ENCODE measurements around the gene FHOD3.

The FHOD3 gene

DNA sequence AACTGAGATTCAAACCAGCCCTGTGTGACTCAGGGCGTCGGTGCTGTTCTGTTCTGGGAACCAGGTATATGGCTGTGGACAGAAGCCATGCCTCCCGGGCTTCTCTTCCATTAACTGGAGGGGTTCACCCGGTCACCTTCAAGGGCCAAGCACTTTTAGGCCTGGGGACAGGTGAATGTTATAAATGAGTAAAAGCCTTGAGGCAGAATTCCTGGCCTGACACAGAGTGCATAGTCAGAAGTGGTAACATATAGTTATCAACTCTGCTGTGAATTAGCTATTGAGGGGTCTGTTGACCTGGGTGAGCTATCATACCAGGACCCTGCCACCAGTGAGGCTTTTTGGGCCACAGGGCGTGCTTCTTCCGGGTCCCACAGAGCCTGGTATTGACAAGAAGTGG lies 2.7 kb downstream of the FHOD3 start (continued):
- TF ChIP-seq, protein P1, sequence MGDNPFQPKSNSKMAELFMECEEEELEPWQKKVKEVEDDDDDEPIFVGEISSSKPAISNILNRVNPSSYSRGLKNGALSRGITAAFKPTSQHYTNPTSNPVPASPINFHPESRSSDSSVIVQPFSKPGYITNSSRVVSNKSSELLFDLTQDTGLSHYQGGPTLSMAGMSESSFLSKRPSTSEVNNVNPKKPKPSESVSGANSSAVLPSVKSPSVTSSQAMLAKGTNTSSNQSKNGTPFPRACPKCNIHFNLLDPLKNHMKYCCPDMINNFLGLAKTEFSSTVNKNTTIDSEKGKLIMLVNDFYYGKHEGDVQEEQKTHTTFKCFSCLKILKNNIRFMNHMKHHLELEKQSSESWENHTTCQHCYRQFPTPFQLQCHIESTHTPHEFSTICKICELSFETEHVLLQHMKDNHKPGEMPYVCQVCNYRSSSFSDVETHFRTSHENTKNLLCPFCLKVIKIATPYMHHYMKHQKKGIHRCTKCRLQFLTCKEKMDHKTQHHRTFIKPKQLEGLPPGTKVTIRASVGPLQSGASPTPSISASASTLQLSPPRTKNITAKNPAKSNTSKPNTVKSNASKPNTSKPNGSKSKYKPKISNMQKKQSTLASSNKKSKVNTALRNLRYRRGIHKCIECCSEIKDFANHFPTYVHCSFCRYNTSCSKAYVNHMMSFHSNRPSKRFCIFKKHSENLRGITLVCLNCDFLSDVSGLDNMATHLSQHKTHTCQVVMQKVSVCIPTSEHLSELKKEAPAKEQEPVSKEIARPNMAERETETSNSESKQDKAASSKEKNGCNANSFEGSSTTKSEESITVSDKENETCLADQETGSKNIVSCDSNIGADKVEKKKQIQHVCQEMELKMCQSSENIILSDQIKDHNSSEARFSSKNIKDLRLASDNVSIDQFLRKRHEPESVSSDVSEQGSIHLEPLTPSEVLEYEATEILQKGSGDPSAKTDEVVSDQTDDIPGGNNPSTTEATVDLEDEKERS (tag by site-specific recombination; IDR thresholded peaks at IDR 0.05) = no peak
- TF ChIP-seq ZNF768 (tag by site-specific recombination; IDR thresholded peaks at IDR 0.05) = no peak
- TF ChIP-seq SALL2 (tag by site-specific recombination; IDR thresholded peaks at IDR 0.05; ENCODE audit: borderline replicate concordance) = no peak

DNA sequence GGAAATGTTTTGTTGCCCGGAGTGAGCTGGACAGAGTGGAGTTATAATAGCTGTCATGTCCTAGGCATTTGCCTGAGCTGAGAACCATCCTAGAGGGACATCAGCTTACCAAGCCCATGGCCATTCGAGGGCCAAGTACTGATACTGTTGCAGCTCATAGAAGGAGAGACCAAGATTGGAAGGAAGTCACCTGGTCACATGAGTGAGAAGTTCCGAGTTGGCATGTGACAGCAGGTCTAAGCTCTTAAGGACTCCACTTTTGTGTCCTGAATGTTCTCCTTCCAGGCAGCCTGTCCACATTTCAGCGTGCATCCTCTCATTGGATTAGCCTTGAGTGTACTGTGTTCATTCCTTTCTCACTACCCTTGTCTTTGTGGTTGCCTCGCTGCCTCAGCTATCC lies 4.4 kb downstream of the FHOD3 start:
- CTCF ChIA-PET = interaction anchor here (0.6 to 1.6 kb wide), 6 partner anchors 16 to 1245 kb away, joined by 3 to 6 read pairs (median 3); no protein-coding TSS in a partner anchor
- Histone ChIP-seq H3K4me1 (ENCODE audit: control insufficient read depth, insufficient read depth, low read length) (no peaks in the 10 kb centered on the region), H3K4me3 (ENCODE audit: low read depth, low read length) (no peak overlapping the region), H3K36me3 (ENCODE audit: control insufficient read depth in 2 of 2, insufficient read depth in 1 of 2, low read length in 2 of 2) (no peaks in the 10 kb centered on the region), H3K27ac (ENCODE audit: extremely low read depth, low read depth, low read length) (no peak overlapping the region), H3K9me3 (ENCODE audit: control insufficient read depth, insufficient read depth, low read depth, low read length) (no peaks in the 10 kb centered on the region)
- POLR2A ChIA-PET = no interaction called here
- TF ChIP-seq ZNF555 (tag by site-specific recombination; conservative IDR thresholded peaks at IDR 0.05) = no peak
- TF ChIP-seq, protein P2, sequence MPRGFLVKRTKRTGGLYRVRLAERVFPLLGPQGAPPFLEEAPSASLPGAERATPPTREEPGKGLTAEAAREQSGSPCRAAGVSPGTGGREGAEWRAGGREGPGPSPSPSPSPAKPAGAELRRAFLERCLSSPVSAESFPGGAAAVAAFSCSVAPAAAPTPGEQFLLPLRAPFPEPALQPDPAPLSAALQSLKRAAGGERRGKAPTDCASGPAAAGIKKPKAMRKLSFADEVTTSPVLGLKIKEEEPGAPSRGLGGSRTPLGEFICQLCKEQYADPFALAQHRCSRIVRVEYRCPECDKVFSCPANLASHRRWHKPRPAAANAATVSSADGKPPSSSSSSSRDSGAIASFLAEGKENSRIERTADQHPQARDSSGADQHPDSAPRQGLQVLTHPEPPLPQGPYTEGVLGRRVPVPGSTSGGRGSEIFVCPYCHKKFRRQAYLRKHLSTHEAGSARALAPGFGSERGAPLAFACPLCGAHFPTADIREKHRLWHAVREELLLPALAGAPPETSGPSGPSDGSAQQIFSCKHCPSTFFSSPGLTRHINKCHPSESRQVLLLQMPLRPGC (tag by site-specific recombination; IDR thresholded peaks at IDR 0.05) = no peak
- TF ChIP-seq, protein P3, sequence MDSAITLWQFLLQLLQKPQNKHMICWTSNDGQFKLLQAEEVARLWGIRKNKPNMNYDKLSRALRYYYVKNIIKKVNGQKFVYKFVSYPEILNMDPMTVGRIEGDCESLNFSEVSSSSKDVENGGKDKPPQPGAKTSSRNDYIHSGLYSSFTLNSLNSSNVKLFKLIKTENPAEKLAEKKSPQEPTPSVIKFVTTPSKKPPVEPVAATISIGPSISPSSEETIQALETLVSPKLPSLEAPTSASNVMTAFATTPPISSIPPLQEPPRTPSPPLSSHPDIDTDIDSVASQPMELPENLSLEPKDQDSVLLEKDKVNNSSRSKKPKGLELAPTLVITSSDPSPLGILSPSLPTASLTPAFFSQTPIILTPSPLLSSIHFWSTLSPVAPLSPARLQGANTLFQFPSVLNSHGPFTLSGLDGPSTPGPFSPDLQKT (IDR thresholded peaks at IDR 0.05; ENCODE audit: borderline replicate concordance, low read depth, low read length) = no peak
- TF ChIP-seq ZNF76 (tag by site-specific recombination; IDR thresholded peaks at IDR 0.05; ENCODE audit: borderline replicate concordance, low read depth) = no peak
- TF ChIP-seq ZNF48 (tag by site-specific recombination; IDR thresholded peaks at IDR 0.05) = no peak
- TF ChIP-seq ZNF626 (tag by site-specific recombination; IDR thresholded peaks at IDR 0.05) = no peak
- no peak for TF ChIP-seq ZNF768 (tag by site-specific recombination; IDR thresholded peaks at IDR 0.05)
- no peak for TF ChIP-seq ZNF19 (tag by site-specific recombination; IDR thresholded peaks at IDR 0.05; ENCODE audit: low read depth)
- no peak for TF ChIP-seq ZNF138 (tag by site-specific recombination; IDR thresholded peaks at IDR 0.05; ENCODE audit: borderline replicate concordance)
- TF ChIP-seq ZIC2 (tag by site-specific recombination; IDR thresholded peaks at IDR 0.05) = no peak
- no peak for TF ChIP-seq ZNF707 (tag by site-specific recombination; IDR thresholded peaks at IDR 0.05)
- no peak for TF ChIP-seq GFI1B (tag by site-specific recombination; IDR thresholded peaks at IDR 0.05)
- TF ChIP-seq ZNF341 (tag by site-specific recombination; IDR thresholded peaks at IDR 0.05; ENCODE audit: low read depth) = no peak

DNA sequence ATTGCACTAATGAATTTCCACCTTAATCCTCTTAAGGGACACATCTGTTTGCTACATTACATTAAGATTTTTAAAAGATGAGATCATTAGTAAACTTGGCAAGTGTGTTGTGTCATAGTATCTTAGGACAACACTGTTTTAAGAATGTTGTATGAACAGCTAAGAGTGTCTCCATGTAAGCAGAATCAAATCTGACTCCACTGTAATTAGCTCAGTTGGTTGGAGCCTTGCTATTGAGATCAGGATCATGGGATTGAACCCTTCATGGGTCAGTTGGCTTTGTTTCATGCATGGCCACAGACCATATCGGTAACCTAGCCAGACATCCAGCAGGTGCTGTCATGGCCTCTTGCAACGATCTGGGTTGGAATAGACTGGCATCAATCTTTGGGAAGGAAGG lies 5.2 kb downstream of the FHOD3 start:
- CTCF ChIA-PET = interaction anchor here (1.5 kb wide), 1 partner anchor 110 kb away, joined by 6 read pairs; no protein-coding TSS in a partner anchor
- Histone ChIP-seq H3K4me3 (ENCODE audit: low read depth, low read length) (no peak overlapping the region), H3K9me3 (ENCODE audit: control insufficient read depth, insufficient read depth, low read depth, low read length) (no peaks in the 10 kb centered on the region), H3K4me1 (ENCODE audit: control insufficient read depth, insufficient read depth, low read length) (no peaks in the 10 kb centered on the region), H3K36me3 (ENCODE audit: control insufficient read depth in 2 of 2, insufficient read depth in 1 of 2, low read length in 2 of 2) (no peaks in the 10 kb centered on the region), H3K27ac (ENCODE audit: extremely low read depth, low read depth, low read length) (no peak overlapping the region)
- POLR2A ChIA-PET = no interaction called here
- 0 out of 2 replicates have a peak, but pooled peaks have one; percentile 35 for TF ChIP-seq ZNF629 (tag by site-specific recombination; IDR thresholded peaks at IDR 0.05)
- TF ChIP-seq, protein P4, sequence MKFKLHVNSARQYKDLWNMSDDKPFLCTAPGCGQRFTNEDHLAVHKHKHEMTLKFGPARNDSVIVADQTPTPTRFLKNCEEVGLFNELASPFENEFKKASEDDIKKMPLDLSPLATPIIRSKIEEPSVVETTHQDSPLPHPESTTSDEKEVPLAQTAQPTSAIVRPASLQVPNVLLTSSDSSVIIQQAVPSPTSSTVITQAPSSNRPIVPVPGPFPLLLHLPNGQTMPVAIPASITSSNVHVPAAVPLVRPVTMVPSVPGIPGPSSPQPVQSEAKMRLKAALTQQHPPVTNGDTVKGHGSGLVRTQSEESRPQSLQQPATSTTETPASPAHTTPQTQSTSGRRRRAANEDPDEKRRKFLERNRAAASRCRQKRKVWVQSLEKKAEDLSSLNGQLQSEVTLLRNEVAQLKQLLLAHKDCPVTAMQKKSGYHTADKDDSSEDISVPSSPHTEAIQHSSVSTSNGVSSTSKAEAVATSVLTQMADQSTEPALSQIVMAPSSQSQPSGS (tag by site-specific recombination; IDR thresholded peaks at IDR 0.05; ENCODE audit: low read depth) = peak; percentile 21; the same call in 1 of the 2 replicates
- TF ChIP-seq HOXA7 (CRISPR knock-in tag; IDR thresholded peaks at IDR 0.05; ENCODE audit: borderline replicate concordance) = no peak
- TF ChIP-seq ZNF366 (tag by site-specific recombination; conservative IDR thresholded peaks at IDR 0.05) = 0 out of 2 replicates have a peak, but pooled peaks have one; percentile 17
- TF ChIP-seq ZEB2 (tag by site-specific recombination; IDR thresholded peaks at IDR 0.05) = no peak
- TF ChIP-seq, protein P5, sequence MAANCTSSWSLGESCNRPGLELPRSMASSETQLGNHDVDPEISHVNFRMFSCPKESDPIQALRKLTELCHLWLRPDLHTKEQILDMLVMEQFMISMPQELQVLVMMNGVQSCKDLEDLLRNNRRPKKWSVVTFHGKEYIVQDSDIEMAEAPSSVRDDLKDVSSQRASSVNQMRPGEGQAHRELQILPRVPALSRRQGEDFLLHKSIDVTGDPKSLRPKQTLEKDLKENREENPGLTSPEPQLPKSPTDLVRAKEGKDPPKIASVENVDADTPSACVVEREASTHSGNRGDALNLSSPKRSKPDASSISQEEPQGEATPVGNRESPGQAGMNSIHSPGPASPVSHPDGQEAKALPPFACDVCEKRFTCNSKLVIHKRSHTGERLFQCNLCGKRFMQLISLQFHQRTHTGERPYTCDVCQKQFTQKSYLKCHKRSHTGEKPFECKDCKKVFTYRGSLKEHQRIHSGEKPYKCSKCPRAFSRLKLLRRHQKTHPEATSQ (tag by site-specific recombination; IDR thresholded peaks at IDR 0.05) = no peak
- TF ChIP-seq, protein P6, sequence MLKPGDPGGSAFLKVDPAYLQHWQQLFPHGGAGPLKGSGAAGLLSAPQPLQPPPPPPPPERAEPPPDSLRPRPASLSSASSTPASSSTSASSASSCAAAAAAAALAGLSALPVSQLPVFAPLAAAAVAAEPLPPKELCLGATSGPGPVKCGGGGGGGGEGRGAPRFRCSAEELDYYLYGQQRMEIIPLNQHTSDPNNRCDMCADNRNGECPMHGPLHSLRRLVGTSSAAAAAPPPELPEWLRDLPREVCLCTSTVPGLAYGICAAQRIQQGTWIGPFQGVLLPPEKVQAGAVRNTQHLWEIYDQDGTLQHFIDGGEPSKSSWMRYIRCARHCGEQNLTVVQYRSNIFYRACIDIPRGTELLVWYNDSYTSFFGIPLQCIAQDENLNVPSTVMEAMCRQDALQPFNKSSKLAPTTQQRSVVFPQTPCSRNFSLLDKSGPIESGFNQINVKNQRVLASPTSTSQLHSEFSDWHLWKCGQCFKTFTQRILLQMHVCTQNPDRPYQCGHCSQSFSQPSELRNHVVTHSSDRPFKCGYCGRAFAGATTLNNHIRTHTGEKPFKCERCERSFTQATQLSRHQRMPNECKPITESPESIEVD (tag by site-specific recombination; IDR thresholded peaks at IDR 0.05) = 0 out of 2 replicates have a peak, but pooled peaks have one; percentile 7
